GM19239 (cell line): Measurements from ENCODE around the gene AHNAK.
"Not testable (repeated sequence)": the region's sequence is repeated elsewhere in the genome, so short reads cannot be mapped to it uniquely, and the experiment has no call there.

Source experiments
- DNase-seq: peaks from one replicate; pipeline ENCODE4 v3.0.0; 2011; ENCODE audit warnings: low spot score; ENCODE audit not compliant: insufficient read length
- FAIRE-seq: peaks from 2 replicates; lab custom pipeline; 2011; peaks lifted over from hg19 to GRCh38; lab: Jason Lieb, UNC

AHNAK gene

GRCh38 chr11:62466444-62466843 lies 80.2 kb downstream of the AHNAK start:
- FAIRE-seq: no peak
- no peak for DNase-seq

- DNase-seq (no peak), FAIRE-seq (peak; percentile 18)
Measured at GRCh38 chr11:62464655-62465054, 82.0 kb downstream of the AHNAK start.

GRCh38 chr11:62463121-62463542 lies 83.5 kb downstream of the AHNAK start:
- FAIRE-seq: no peak

GRCh38 chr11:62462508-62462892 lies 84.1 kb downstream of the AHNAK start:
- FAIRE-seq (no peak), DNase-seq (no peak)

More at GRCh38 chr11:62463121-62463542, 83.5 kb downstream of the AHNAK start:
- no peak for DNase-seq

GRCh38 chr11:62461740-62462507 lies 84.7 kb downstream of the AHNAK start:
- FAIRE-seq (no peak), DNase-seq (no peak)

GRCh38 chr11:62459080-62459479 lies 87.5 kb downstream of the AHNAK start:
- DNase-seq (no peak), FAIRE-seq (no peak)

- DNase-seq: no peak
- no peak for FAIRE-seq
Measured at GRCh38 chr11:62458212-62459002, 88.2 kb downstream of the AHNAK start.

GRCh38 chr11:62457478-62457877 lies 89.1 kb downstream of the AHNAK start:
- no peak for DNase-seq
- FAIRE-seq: no peak

GRCh38 chr11:62456630-62457029 lies 90.0 kb downstream of the AHNAK start:
- no peak for FAIRE-seq
- DNase-seq: no peak

- FAIRE-seq (no peak), DNase-seq (no peak)
Measured at GRCh38 chr11:62452839-62453468, 93.7 kb downstream of the AHNAK start.

GRCh38 chr11:62452261-62452660 lies 94.3 kb downstream of the AHNAK start:
- DNase-seq: no peak
- no peak for FAIRE-seq

GRCh38 chr11:62451241-62451621 lies 95.4 kb downstream of the AHNAK start:
- no peak for DNase-seq
- no peak for FAIRE-seq

GRCh38 chr11:62450543-62451240 lies 95.9 kb downstream of the AHNAK start:
- FAIRE-seq: no peak
- no peak for DNase-seq

GRCh38 chr11:62449912-62450311 lies 96.7 kb downstream of the AHNAK start:
- not testable (repeated sequence) for DNase-seq, FAIRE-seq

GRCh38 chr11:62449451-62449851 lies 97.2 kb downstream of the AHNAK start:
- no peak for DNase-seq
- FAIRE-seq: no peak

GRCh38 chr11:62446091-62446490 lies 100.5 kb downstream of the AHNAK start:
- no peak for FAIRE-seq
- no peak for DNase-seq

- DNase-seq (no peak), FAIRE-seq (no peak)
Measured at GRCh38 chr11:62445314-62445740, 101.3 kb downstream of the AHNAK start.

GRCh38 chr11:62444835-62445234 lies 101.8 kb downstream of the AHNAK start:
- FAIRE-seq (no peak), DNase-seq (no peak)

- DNase-seq (peak; percentile 37), FAIRE-seq (peak; percentile 28)
Measured at GRCh38 chr11:62444236-62444833, 102.3 kb downstream of the AHNAK start.
